A549 treated with CORT108297 at 1 μM for 4 hours (cell line): ENCODE data around the gene SRA1. TPM values are rescaled to one million over a fixed set of nuclear protein-coding genes. Genes with fewer than 3 reads are reported as not detected.

Experiments
- total RNA-seq: library from RNA; stranded (reverse); fragments of 200-300 nt; extraction: Qiagen RNA extraction; gene quantifications from 5 replicates; pipeline ENCODE4 v1.2.3, GENCODE V29; 2022

SRA1 gene
- total RNA-seq: 38.3 to 55.1 TPM (median 43.8 TPM) in 5 replicates

GRCh38 chr5:140557136-140557805 lies at the start of gene SRA1:
SRA1 (minus strand) TSS chr5:140557473; CDS start chr5:140557452, 21 bp downstream.

DNA sequence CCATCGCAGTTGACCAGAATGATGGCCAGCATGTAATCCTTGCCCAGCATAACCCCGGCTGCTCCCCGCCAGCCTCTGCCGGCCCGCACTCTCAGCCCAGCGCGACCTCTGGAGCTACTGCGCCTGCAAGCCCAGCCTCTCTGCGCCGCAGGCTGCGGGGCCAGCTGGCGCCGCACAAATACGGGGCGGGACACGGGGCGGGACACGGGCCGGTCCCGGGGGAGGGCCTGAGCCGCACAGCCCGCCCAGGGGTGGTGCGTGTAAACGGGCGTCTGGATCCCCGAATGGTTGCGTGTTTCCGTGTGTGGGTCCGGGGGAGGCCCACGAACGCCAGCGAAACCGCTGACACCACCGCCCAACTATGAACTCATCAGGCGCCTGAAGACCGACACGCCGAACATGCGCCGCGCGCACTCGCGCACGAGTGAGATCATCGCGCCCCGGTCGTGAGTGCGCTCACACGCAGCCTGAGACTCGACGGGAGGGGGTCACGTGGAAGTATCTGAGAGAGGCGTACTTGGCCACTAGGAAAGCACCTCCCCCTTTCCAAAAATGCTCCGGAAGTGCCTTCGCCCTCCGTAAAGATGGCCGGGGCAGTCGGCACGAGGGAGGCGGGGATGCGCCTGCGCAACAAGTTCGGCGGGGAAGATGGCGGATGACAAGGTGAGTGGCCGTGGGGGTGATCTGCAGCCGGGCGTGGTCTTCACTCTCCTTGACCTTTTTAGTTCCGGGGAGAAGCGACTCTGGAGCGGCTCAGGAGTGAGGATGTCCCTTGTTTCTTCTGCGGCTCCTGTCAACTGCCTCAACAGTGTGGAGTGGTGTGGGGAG lies 7.1 kb upstream of the SRA1 start, which contains the start of the genes APBB3 and SLC35A4:
Gene APBB3, minus strand, starts transcription at position 403 of the 828 bp plus-strand sequence. Its CDS starts 353 bp downstream, at position 50.
Gene SLC35A4, plus strand, starts transcription at position 633 of the 828 bp plus-strand sequence. CDS start 2,342 bp downstream, outside the sequence.

DNA sequence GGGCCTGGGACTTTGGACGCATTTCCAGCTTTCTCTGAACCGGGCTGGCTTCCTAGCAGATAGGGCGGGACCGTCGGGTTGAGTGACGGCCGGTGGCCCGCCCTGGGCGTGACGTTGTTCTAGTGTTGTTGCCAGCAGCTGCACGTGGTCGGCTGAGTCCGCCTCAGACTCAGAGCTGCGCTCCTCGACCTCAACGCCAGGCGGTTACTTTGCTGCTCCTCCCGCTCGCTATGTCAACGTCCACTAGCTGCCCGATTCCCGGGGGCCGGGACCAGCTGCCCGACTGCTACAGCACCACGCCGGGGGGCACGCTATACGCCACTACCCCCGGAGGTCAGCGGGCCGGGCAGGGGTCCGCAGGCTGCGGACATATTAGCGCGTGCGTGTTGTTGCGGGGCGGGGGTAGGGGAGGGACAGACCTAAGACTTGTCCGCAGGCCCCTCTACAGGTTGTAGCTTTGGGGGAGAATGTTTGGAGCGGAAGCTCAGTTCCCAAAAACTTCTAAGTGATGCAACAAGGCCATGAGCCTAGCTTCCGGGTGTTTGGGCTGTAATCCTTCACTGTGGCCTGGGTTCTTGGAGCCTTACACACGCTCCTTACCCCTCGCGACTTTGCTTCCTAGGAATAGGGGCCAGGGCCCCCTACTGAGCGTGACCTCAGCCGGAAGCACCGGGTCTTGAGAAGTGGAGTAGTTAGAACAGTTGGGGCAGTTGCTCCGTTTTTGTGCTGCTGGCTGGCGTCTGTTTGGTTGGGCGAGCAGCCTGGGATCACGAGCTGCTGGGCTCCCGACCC lies 9.6 kb downstream of the SRA1 start, which contains the start of gene EIF4EBP3:
Gene EIF4EBP3, plus strand, starts transcription at position 155 of the 792 bp plus-strand sequence. Its CDS starts 76 bp downstream, at position 231.

Other genes starting within 250 kb of the SRA1 start
- gene HBEGF, start 210.9 kb downstream of the SRA1 start, total RNA-seq: 5.8 to 8.9 TPM (median 6.3 TPM) in 5 replicates
- 0.05 TPM in 1 of 5 replicates, not detected in the others for gene SLC4A9, start 197.3 kb downstream of the SRA1 start, total RNA-seq
- gene ANKHD1, start 155.6 kb downstream of the SRA1 start, total RNA-seq: 43.6 to 55.0 TPM (median 52.7 TPM) in 5 replicates
- gene EIF4EBP3, start 9.8 kb downstream of the SRA1 start, total RNA-seq: 0.44 to 2.1 TPM (median 1.7 TPM) in 5 replicates
- 6.2 to 7.7 TPM (median 7.1 TPM) in 5 replicates for gene APBB3, start 7.1 kb upstream of the SRA1 start, total RNA-seq
- 73.2 to 84.8 TPM (median 79.4 TPM) in 5 replicates for gene SLC35A4, start 7.4 kb upstream of the SRA1 start, total RNA-seq
- 4.2 to 5.3 TPM (median 4.5 TPM) in 5 replicates for gene CD14, start 75.7 kb upstream of the SRA1 start, total RNA-seq
- gene TMCO6, start 82.0 kb upstream of the SRA1 start, total RNA-seq: 11.6 to 17.6 TPM (median 14.7 TPM) in 5 replicates
- 101 to 133 TPM (median 119 TPM) in 5 replicates for gene NDUFA2, start 90.2 kb upstream of the SRA1 start, total RNA-seq
- gene IK, start 90.4 kb upstream of the SRA1 start, total RNA-seq: 83.4 to 125 TPM (median 91.1 TPM) in 5 replicates
- gene WDR55, start 107.4 kb upstream of the SRA1 start, total RNA-seq: 27.6 to 30.9 TPM (median 29.4 TPM) in 5 replicates
- gene DND1, start 116.1 kb upstream of the SRA1 start, total RNA-seq: 0.44 to 1.0 TPM (median 0.92 TPM) in 5 replicates
- gene HARS1, start 133.9 kb upstream of the SRA1 start, total RNA-seq: 75.2 to 87.0 TPM (median 79.6 TPM) in 5 replicates
- 33.5 to 42.3 TPM (median 40.2 TPM) in 5 replicates for gene HARS2, start 134.0 kb upstream of the SRA1 start, total RNA-seq
- 80.9 to 136 TPM (median 89.0 TPM) in 5 replicates for gene ZMAT2, start 143.0 kb upstream of the SRA1 start, total RNA-seq
- gene PCDHA1, start 228.7 kb upstream of the SRA1 start, total RNA-seq: 0.10 to 0.27 TPM (median 0.19 TPM) in 5 replicates
- gene PCDHA2, start 237.4 kb upstream of the SRA1 start, total RNA-seq: 0.05 to 0.08 TPM (median 0.05 TPM) in 4 of 5 replicates, not detected in the other
- gene PCDHA3, start 243.6 kb upstream of the SRA1 start, total RNA-seq: 0.88 to 1.1 TPM (median 0.96 TPM) in 5 replicates
- 1.5 to 2.2 TPM (median 1.6 TPM) in 5 replicates for gene PCDHA4, start 249.6 kb upstream of the SRA1 start, total RNA-seq